HG02981 (cell line): ENCODE results near the gene BTC.
A peak's percentile ranks its signal among the peaks of the same experiment; 100 is the strongest.
"Not testable (repeated sequence)": the region's sequence is repeated elsewhere in the genome, so short reads cannot be mapped to it uniquely, and the experiment has no call there.

Source experiments
- ATAC-seq: cut with Tn5 transposase; IDR thresholded peaks from one replicate; pipeline ENCODE4 v1.9.1; 2021; ENCODE audit warnings: mild to moderate bottlenecking, moderate library complexity; ENCODE audit not compliant: unreplicated experiment

The BTC gene, protein sequence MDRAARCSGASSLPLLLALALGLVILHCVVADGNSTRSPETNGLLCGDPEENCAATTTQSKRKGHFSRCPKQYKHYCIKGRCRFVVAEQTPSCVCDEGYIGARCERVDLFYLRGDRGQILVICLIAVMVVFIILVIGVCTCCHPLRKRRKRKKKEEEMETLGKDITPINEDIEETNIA

GRCh38 chr4:74794382-74795010 lies at the start of gene BTC:
BTC (minus strand) TSS chr4:74794523; CDS start chr4:74794325, 198 bp downstream.
- peak; percentile 46 for ATAC-seq

DNA sequence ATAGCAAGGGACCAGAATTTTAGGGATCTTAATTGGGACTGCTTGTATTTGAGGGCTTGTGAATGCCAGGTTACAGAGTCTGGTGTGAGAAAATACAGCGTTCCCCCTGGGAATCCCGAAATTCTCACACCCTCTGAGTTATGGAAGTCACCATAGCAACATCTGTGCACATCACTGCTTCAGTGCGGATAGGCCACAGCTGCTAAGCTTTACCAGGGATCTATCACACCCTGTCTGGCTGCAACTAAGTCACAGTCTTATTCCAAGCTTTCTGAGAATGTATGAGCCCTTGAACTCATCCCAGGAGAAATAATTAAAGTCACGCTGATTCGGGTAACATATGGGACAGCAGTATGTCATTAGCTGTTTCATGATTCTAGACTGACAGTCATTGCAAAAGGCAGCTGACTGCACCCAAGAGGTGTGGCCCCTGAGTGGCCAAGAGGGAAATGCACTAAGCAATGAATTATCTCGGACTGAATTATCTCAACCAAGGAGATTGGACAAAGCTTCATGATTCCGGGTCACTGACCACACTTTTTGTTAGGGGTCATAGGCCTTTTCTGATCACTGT lies 46.7 kb upstream of the BTC start:
- ATAC-seq: no peak

DNA sequence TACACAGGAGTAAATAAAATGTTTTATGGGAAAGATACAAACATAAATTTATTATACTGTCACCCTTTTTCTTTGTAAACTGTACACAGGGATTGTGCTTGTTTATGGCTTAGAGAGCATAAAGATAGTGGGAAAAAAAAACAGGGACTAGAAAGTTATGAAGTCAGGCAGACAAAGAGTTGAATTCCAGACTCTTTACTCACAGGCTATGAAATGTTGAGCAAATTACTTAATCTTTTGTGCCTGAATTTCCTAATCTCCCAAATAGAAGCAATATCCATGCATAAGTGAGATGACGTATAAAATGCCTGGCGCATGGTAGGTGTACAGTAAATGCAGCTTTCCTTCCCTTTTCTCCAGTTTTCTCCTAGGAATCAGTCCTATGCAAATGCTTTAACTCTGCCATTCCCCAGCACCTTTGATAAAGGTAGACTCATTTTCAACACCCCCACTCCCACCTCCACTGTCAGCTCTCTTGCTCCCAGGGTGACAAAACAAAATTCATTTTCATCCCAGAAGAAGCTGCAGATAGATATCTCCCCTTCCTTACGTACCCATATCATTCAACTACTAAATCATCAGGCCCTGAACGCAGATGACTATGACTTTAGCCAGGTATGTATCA lies 44.5 kb upstream of the BTC start:
- no peak for ATAC-seq

DNA sequence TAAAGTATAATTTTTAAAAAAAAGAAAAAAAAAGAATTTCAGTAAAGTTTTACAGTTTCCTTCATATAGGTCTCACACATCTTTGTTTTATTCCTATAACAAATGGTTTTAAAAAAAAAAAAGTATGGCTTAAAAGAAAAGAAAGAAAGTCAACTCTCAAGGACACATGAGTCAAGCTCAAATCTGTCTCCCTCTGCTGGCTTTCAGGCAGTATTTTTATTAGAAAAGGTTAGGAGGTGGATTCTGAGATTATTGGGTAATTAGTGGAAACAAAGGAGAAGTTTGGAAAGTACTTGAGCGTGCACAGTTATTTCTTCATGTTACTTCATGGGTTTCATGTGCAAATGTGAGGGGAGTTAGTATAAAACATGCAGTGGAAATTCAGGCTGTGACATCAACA lies 36.6 kb upstream of the BTC start:
- ATAC-seq: no peak

GRCh38 chr4:74823194-74823593 lies 28.9 kb upstream of the BTC start:
- ATAC-seq: peak; percentile 93

DNA sequence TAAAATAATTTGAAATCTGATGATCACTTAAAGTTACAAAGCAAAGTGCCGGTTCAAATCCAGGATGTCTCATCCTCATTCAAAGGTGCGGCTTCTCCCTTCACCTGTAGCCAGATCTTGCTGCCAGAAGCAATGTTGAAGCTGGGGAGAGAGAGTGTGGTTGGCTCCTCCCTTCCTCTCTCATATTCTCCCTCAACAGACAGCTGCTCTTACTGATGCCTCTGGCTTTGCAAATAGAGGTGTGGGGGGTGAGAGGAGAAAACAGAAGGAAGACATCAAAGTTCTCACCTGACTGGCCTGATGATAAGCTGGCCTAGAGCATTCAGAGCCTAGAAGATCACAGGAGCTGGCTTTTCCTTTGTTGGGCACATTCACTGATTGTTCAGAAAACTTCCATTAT lies 28.3 kb upstream of the BTC start:
- ATAC-seq: no peak

DNA sequence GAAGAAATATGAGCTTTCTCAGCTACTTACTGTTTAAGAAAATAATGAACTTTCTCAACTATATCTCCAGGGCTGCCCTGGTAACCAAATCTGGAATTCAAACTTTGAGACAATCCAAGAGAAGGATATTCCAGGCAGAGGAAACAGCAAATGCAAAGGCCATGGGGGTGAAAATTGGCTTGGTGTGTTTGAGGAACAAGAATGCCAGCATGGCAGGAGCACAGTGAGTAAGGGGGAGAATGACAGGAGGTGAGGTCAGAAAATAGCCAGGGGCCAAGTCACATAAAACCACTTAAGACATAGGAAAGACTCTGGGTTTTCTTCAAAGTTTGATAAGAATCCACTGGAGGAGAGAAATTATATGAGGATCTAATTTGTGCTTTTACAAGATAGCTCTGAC lies 27.2 kb upstream of the BTC start:
- no peak for ATAC-seq

DNA sequence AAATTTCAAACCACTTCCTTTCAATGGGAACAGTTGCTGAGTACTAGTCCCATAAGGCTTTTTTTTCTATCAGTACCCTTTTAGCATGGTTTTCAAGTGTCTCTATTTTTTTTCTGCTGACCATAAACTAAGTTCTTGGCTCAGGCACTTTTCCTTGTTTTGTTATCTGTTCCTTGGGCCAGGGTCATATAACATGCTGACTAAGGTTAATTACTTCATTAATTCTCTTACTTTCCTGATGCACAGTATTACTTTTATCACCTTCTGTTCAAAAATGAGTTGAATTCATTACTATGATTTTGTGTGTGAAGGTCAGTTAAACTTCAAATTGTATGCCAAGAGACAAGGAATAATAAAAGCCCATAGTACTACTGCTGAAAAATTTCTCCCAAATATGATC lies 19.7 kb upstream of the BTC start:
- ATAC-seq: no peak

DNA sequence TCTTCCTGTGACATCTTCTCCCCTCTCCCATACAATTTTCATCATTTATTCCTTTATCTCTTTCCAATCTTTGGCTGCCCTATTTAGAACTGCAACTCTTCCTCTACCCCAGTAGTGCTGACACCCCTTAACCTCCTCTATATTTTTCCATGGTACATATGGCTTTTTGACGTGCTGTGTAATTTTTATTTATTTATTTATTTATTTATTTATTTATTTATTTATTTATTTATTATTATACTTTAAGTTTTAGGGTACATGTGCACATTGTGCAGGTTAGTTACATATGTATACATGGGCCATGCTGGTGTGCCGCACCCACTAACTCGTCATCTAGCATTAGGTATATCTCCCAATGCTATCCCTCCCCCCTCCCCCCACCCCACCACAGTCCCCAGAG lies 17.7 kb upstream of the BTC start:
- ATAC-seq: not testable (repeated sequence)

GRCh38 chr4:74805601-74806000 lies 11.3 kb upstream of the BTC start:
- no peak for ATAC-seq

- no peak for ATAC-seq
Measured at GRCh38 chr4:74800310-74800709, 6.0 kb upstream of the BTC start.

DNA sequence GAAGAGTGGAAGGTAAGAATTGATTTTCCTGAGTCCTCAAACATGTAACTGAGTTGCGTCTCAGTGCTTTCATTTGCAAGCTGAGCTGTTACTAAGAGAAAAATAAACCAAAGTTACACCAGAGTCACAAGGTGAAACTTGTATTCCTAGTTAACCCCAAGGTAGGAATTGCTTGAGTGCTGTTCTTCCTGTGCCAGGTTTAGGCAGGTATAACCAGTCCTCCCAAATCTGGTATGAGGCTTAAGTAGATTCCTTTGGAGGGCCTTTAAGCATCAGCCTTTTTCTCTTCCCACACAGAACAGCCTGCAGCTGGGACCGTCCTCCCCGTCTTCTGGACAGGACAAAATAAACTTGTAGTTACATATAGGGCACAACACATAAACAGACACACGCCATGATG lies 2.3 kb upstream of the BTC start:
- no peak for ATAC-seq

DNA sequence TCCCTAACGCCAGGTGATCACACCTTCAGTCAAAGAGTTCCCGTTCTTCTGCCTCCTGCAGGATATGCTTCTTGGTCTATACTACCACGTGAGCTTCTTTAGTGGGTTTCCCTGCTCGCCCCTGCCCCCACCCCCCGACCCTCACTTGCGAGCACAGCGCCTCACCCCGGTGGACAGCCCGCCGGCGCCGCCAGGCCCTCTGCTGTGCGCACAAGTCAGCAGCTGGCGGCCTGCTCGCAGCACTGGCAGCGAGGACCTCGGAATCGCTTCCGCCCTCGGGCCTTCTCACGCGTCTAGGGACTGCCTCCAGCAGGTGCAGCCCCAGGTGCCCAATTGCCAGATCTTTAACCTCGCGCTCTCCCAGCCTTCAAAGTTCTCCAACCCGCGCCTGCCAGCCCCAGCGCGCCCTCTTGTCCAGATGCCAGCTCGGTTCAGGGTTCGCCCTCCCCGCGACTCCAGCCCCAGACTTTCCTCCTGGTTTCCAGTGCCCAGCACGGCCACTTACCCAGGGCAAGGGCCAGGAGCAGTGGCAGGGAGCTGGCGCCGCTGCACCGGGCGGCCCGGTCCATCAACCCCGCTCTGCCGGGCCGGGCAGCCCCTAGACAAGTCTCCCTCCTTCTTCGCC lies 454 bp downstream of the BTC start:
- peak; percentile 53 for ATAC-seq

GRCh38 chr4:74790652-74791051 lies 3.7 kb downstream of the BTC start:
- ATAC-seq: no peak

GRCh38 chr4:74789518-74789917 lies 4.8 kb downstream of the BTC start:
- ATAC-seq: no peak

GRCh38 chr4:74777531-74777930 lies 16.8 kb downstream of the BTC start:
- ATAC-seq: no peak

GRCh38 chr4:74772783-74773182 lies 21.5 kb downstream of the BTC start:
- no peak for ATAC-seq

DNA sequence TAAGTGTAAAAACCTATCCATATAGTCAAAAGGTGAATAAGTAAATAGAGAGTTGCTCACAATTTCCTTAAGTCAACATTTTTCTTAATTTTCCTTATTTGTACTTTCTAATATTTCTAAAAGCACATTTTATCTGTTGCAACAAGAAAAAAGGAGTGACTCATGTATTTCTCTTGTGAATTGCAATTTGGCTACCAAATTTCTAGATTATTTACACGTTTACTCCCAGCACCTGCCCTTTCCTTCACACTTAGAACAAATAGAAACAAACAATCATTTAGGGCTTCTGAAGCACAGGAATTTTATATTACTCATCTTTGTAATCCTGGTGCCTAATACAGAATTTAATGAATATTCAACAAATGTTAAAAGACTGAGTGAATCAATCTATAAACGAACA lies 22.2 kb downstream of the BTC start:
- ATAC-seq: no peak

DNA sequence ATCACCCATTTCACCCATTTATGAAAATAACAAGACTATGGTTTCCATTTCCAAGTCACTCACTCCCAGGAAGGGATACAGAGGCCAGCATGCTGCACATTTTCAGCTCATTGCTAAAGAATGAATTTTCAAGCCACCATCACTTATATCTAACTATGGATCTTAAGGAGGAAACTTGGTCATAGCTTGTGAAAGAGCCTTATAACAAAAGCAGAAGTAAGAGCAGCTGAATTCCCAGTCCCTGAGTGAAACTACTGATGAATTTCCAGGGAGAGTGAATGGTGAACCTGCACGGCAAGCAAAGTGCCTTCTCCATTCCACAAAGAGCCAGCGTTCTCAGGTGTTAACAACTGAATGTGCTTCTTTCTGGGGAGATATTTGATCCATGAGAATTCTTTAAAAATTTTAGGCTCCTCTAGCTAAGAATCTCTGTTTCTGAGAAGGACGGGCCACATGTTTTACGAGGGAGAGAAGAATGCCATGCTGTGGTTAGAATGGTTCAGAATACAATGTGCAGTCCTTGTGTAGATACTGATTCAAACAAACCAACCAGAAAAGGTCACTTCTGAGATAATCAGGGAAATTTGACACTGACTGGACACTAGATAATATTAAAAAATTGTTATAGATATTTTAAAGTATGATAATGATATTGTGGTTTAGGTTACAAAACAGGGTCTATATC lies 24.0 kb downstream of the BTC start:
- ATAC-seq: no peak

- ATAC-seq: peak; percentile 60
Measured at GRCh38 chr4:74768857-74769525, 25.3 kb downstream of the BTC start.

- no peak for ATAC-seq
Measured at GRCh38 chr4:74764119-74764518, 30.2 kb downstream of the BTC start.
